Keratinocyte (primary cell): ENCODE results near the gene ORM2. TPM values are rescaled to one million over a fixed set of nuclear protein-coding genes. Genes with fewer than 3 reads are reported as not detected.

Experiments
- DNase-seq: peaks from one replicate; pipeline ENCODE4 v3.0.0-alpha.2; 2011; ENCODE audit warnings: low read depth, missing footprints, low spot score
- FAIRE-seq: peaks from 2 replicates; lab custom pipeline; 2011; peaks lifted over from hg19 to GRCh38; lab: Jason Lieb, UNC
- H2AFZ ChIP-seq: 2 replicates; pipeline ENCODE4 v1.6.0; 2012; ENCODE audit warnings: low read length, control low read depth, inconsistent platforms; ENCODE audit not compliant: control insufficient read depth
- H3K27ac ChIP-seq: 2 replicates; pipeline ENCODE4 v1.5.1; 2011; ENCODE audit warnings: low read length; ENCODE audit not compliant: control insufficient read depth, insufficient read depth
- H3K27me3 ChIP-seq: 3 replicates; pipeline ENCODE4 v1.6.0; 2011; ENCODE audit warnings: low read length; ENCODE audit not compliant: control insufficient read depth, insufficient read depth; ENCODE audit errors: extremely low read depth
- H3K36me3 ChIP-seq, 2 experiments: 2 replicates in 1 of 2; 3 replicates in 1 of 2; pipeline ENCODE4 v1.5.1; 2011; ENCODE audit warnings: low read length in 2 of 2, mild to moderate bottlenecking in 1 of 2; ENCODE audit not compliant: control insufficient read depth in 2 of 2, insufficient read depth in 2 of 2; ENCODE audit errors: extremely low read depth in 1 of 2
- H3K4me1 ChIP-seq: 3 replicates; pipeline ENCODE4 v1.5.1; 2011; ENCODE audit warnings: low read length; ENCODE audit not compliant: control insufficient read depth, insufficient read depth; ENCODE audit errors: extremely low read depth
- H3K4me2 ChIP-seq: 3 replicates; pipeline ENCODE4 v1.6.0; 2011; ENCODE audit warnings: low read depth, low read length; ENCODE audit not compliant: control insufficient read depth, insufficient read depth; ENCODE audit errors: extremely low read depth
- H3K4me3 ChIP-seq, 3 experiments: fragments of 200-600 bp in 1 of 3; sonication (generic) in 1 of 3; 2 replicates in 2 of 3; 3 replicates in 1 of 3; pipeline ENCODE4 v1.5.1; 2011 to 2016; ENCODE audit warnings: low read length in 3 of 3, mild to moderate bottlenecking in 3 of 3, control low read depth in 2 of 3, inconsistent platforms in 1 of 3, low read depth in 1 of 3, mixed read lengths in 1 of 3, mixed run types in 1 of 3, moderate library complexity in 1 of 3; ENCODE audit not compliant: control insufficient read depth in 2 of 3, insufficient read depth in 2 of 3; ENCODE audit errors: extremely low read depth in 1 of 3
- H3K79me2 ChIP-seq: 2 replicates; pipeline ENCODE4 v1.6.0; 2012; ENCODE audit warnings: low read length; ENCODE audit not compliant: control insufficient read depth, insufficient read depth
- H3K9ac ChIP-seq: 3 replicates; pipeline ENCODE4 v1.6.0; 2011; ENCODE audit warnings: low read length; ENCODE audit not compliant: control insufficient read depth, insufficient read depth; ENCODE audit errors: extremely low read depth
- H3K9me1 ChIP-seq: 3 replicates; pipeline ENCODE4 v1.6.0; 2011; ENCODE audit warnings: low read length; ENCODE audit not compliant: control insufficient read depth, insufficient read depth; ENCODE audit errors: extremely low read depth
- H3K9me3 ChIP-seq: 2 replicates; pipeline ENCODE4 v1.5.1; 2012; ENCODE audit warnings: low read depth, low read length; ENCODE audit not compliant: control insufficient read depth
- H4K20me1 ChIP-seq: 3 replicates; pipeline ENCODE4 v1.6.0; 2011; ENCODE audit warnings: low read length; ENCODE audit not compliant: control insufficient read depth, insufficient read depth; ENCODE audit errors: extremely low read depth
- EZH2 ChIP-seq: IDR thresholded peaks from one replicate; pipeline ENCODE4 v1.6.1; 2012; ENCODE audit warnings: inconsistent platforms, mild to moderate bottlenecking, low read length, moderate library complexity
- dilution Hi-C: fragments of 300-500 bp; cut with MboI; formaldehyde crosslinking; loops from one replicate; pipeline ENCODE4 v1.7.0; 2020; ENCODE audit warnings: low sequenced_read_pairs; ENCODE audit not compliant: extremely low pct_ligation_motif_present
- polyA plus RNA-seq, 5 experiments: library from polyadenylated mRNA; depleted of rRNA in 3 of 5; stranded (reverse) in 3 of 5; stranded (forward) in 1 of 5; unstranded in 1 of 5; fragments of >200 nt; gene quantifications; 1 replicate in 1 of 5; 2 replicates in 3 of 5; 3 replicates in 1 of 5; pipeline versions ENCODE4 v1.2.1 to v1.2.3, GENCODE V29; 2011 to 2012; ENCODE audit warnings: missing spikeins in 2 of 5, low read depth in 1 of 5, low replicate concordance in 1 of 5
- TF ChIP-seq, protein P1 (sequence below), 3 experiments: IDR thresholded peaks in 1 of 3; conservative IDR thresholded peaks in 1 of 3; optimal IDR thresholded peaks in 1 of 3; 2 replicates in 2 of 3; 3 replicates in 1 of 3; pipeline versions ENCODE3 to v1.5.1; 2011; ENCODE audit warnings: low read length in 3 of 3, mild to moderate bottlenecking in 3 of 3, moderate library complexity in 2 of 3, control low read depth in 1 of 3, inconsistent platforms in 1 of 3; ENCODE audit not compliant: insufficient read depth in 2 of 3; ENCODE audit errors: extremely low read depth in 1 of 3

Gene ORM2
- polyA plus RNA-seq, 1 donor (not counting 4 experiments of a cell fraction or from before 2014, with no cell fraction given): not detected

DNA sequence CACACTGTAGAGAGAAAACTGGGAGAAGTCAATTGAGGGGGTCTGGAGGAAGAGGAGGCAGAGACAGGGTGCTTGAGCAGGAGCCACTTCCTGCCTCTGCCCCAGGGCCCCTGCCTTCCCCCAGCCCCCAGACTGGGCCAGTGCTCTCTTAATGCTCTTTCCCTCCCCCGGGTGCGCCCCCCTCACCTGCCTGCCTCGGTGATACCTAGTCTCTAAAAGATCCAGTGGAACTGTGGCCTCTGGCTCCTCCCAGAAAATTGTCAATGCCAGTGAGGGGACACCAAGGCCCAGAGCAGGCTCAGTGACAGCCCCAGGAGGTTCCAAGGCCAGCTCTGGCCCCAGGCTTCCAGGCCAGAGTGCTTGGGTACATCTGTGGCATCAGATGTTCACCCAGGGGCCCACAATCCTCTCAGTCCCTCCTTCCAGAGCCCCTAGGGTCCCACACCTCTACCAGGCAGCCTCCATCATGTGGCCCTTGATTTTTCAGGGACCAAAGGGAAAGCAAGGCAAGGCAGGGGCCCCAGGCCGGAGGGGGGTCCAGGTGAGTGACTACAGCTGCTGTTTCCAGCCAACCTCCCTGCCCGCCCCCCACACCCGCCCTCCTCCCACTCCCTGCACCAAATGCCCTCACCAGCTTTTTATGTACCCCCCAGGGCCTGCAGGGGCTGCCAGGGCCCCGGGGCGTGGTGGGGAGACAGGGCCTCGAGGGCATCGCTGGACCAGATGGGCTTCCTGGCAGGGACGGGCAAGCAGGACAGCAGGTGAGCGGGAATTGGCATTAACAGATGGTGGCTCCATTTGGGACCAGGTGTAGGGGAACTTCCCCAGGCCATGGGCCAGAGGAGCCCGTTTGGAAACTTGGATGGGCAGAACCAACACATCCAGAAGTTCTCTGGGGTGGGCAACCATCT lies 39.8 kb upstream of the ORM2 start:
- Histone ChIP-seq H3K4me1 (peaks cover 23% of the 10 kb centered on the region), H3K27ac (peak overlapping the region; percentile 99), H3K4me3 (no peak overlapping the region), H3K9me1 (no peaks in the 10 kb centered on the region), H3K9me3 (no peaks in the 10 kb centered on the region), H3K4me2 (no peak overlapping the region), H3K36me3 (peaks cover 16 to 33% of the 10 kb centered on the region in 2 experiments), H3K27me3 (no peaks in the 10 kb centered on the region), H3K9ac (peak overlapping the region; percentile 22), H2AFZ (no peak overlapping the region), H3K79me2 (no peaks in the 10 kb centered on the region), H4K20me1 (no peaks in the 10 kb centered on the region)
- DNase-seq (no peak), FAIRE-seq (no peak)
- dilution Hi-C loops: no loop called here
- TF ChIP-seq EZH2: no peak
- TF ChIP-seq, protein P1, sequence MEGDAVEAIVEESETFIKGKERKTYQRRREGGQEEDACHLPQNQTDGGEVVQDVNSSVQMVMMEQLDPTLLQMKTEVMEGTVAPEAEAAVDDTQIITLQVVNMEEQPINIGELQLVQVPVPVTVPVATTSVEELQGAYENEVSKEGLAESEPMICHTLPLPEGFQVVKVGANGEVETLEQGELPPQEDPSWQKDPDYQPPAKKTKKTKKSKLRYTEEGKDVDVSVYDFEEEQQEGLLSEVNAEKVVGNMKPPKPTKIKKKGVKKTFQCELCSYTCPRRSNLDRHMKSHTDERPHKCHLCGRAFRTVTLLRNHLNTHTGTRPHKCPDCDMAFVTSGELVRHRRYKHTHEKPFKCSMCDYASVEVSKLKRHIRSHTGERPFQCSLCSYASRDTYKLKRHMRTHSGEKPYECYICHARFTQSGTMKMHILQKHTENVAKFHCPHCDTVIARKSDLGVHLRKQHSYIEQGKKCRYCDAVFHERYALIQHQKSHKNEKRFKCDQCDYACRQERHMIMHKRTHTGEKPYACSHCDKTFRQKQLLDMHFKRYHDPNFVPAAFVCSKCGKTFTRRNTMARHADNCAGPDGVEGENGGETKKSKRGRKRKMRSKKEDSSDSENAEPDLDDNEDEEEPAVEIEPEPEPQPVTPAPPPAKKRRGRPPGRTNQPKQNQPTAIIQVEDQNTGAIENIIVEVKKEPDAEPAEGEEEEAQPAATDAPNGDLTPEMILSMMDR (optimal IDR thresholded peaks at IDR 0.05 in 1 of 3, IDR thresholded peaks at IDR 0.05 in 1 of 3, conservative IDR thresholded peaks at IDR 0.05 in 1 of 3; ENCODE audit: extremely low read depth in 1 of 3, insufficient read depth in 2 of 3, low read length in 3 of 3): no peak

DNA sequence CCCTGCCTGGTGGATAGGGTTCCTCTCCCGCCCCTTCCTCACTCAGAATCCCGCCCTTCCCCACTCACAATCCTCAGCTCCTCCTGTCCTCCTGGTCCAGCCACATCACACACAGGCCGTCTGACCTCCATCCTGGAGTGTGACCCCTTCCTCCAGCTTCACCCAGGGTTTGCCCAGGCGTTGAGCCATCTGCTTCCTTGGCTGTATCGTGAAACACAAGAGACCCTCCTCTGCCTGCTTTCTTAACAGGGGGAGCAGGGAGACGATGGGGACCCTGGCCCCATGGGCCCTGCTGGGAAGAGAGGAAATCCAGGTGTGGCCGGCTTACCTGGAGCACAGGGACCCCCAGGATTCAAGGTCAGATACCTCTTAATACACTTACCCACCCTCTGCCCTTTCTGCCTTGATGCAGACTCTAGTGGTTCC lies 39.1 kb upstream of the ORM2 start:
- dilution Hi-C loops: no loop called here
- Histone ChIP-seq H3K27ac (peak overlapping the region; percentile 31), H3K79me2 (no peaks in the 10 kb centered on the region), H4K20me1 (no peaks in the 10 kb centered on the region), H3K4me2 (no peak overlapping the region), H3K9ac (no peak overlapping the region), H3K4me3 (no peak overlapping the region), H3K27me3 (no peaks in the 10 kb centered on the region), H3K4me1 (peaks cover 23% of the 10 kb centered on the region), H3K9me1 (no peaks in the 10 kb centered on the region), H2AFZ (no peak overlapping the region), H3K36me3 (peaks cover 13 to 34% of the 10 kb centered on the region in 2 experiments), H3K9me3 (no peaks in the 10 kb centered on the region)
- no peak for TF ChIP-seq EZH2
- TF ChIP-seq, protein P1 (optimal IDR thresholded peaks at IDR 0.05 in 1 of 3, IDR thresholded peaks at IDR 0.05 in 1 of 3, conservative IDR thresholded peaks at IDR 0.05 in 1 of 3; ENCODE audit: extremely low read depth in 1 of 3, insufficient read depth in 2 of 3, low read length in 3 of 3): no peak
- FAIRE-seq (no peak), DNase-seq (no peak)
